Peyer's patch (tissue), 4 donors: ENCODE results near the gene MAGEA11.

Source experiments
- CTCF ChIP-seq, 6 experiments: fragments of 450-650 bp in 4 of 6; fragments of 200-600 bp in 2 of 6; sonication (generic) in 1 of 6; IDR thresholded peaks; one replicate each; pipeline ENCODE4 v1.5.1; 2017 to 2019; ENCODE audit warnings: antibody characterized with exemption in 6 of 6, mild to moderate bottlenecking in 3 of 6, moderate library complexity in 1 of 6
- POLR2A ChIP-seq, 2 donors: fragments of 450-650 bp; IDR thresholded peaks; one replicate each; pipeline ENCODE4 v1.5.1; 2017; ENCODE audit warnings: antibody characterized with exemption in 2 of 2, mild to moderate bottlenecking in 2 of 2, moderate library complexity in 2 of 2

GRCh38 chrX:149721778-149722177 lies 9.9 kb downstream of the MAGEA11 start:
- TF ChIP-seq CTCF (IDR thresholded peaks at IDR 0.05) (no peak), POLR2A (IDR thresholded peaks at IDR 0.05) (no peak)
